MM.1S (cell line): ENCODE measurements around the gene SERP2.

Source experiments
- CTCF ChIP-seq: fragments of 300-600 bp; sonication (generic); IDR thresholded peaks from 2 replicates; pipeline ENCODE4 v1.5.1; 2016; ENCODE audit warnings: antibody characterized with exemption, low read length, mixed read lengths
- EZH2 ChIP-seq: fragments of 300-600 bp; sonication (generic); optimal IDR thresholded peaks from 2 replicates; pipeline ENCODE3; 2017; ENCODE audit warnings: low read depth, mild to moderate bottlenecking, antibody characterized with exemption, low read length, mixed read lengths
- EZH2phosphoT487 ChIP-seq: fragments of 300-600 bp; sonication (generic); IDR thresholded peaks from 2 replicates; pipeline ENCODE4 v1.6.1; 2018; ENCODE audit warnings: antibody characterized with exemption, low read length

- no peak for TF ChIP-seq CTCF
- no peak for TF ChIP-seq EZH2phosphoT487
- TF ChIP-seq EZH2: no peak
Observed at GRCh38 chr13:44378277-44378676, 4.7 kb downstream of the SERP2 start.
